ENCODE measurements around the gene C1QTNF5. TPM values are rescaled to one million over a fixed set of nuclear protein-coding genes. Genes with fewer than 3 reads are reported as not detected.

The C1QTNF5 gene
- polyA plus RNA-seq, 1 donor from 2014 or later: not detected

DNA sequence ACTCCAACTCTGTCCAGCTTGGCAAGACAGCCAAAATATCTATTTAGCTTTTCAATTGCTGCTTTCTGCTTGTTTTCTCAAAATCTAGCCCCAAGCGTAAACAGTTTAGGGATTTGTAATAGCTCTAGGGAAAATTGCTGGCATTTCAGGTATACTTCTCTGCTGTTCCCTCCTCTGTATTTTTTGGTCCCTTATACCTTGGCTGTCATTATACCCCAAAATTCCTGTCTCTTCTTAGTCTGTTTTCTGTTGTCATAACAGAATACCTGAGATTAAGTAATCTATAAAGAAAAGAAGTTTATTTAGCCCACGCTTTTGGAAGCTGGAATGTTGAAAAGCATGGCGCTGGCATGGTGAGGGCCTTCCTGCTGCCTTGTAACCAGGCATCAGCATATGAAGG lies 47.2 kb downstream of the C1QTNF5 start:
- Histone ChIP-seq H3K79me2 (replicated peaks; ENCODE audit: insufficient read depth, low read length) (no peaks in the 10 kb centered on the region), H3K4me3 (ENCODE audit: low read length) (no peak overlapping the region), H3K9ac (ENCODE audit: low read length) (no peak overlapping the region), H4K20me1 (ENCODE audit: insufficient read depth) (no peaks in the 10 kb centered on the region), H2AFZ (ENCODE audit: low read depth, low read length) (no peak overlapping the region), H3K27me3 (ENCODE audit: insufficient read depth, low read depth, low read length) (no peaks in the 10 kb centered on the region), H3K9me3 (ENCODE audit: low read length) (no peaks in the 10 kb centered on the region), H3K4me2 (ENCODE audit: low read length) (no peak overlapping the region), H3K27ac (ENCODE audit: low read length) (no peak overlapping the region), H3F3A (ENCODE audit: insufficient read depth, low read length, poor library complexity, severe bottlenecking) (no peaks in the 10 kb centered on the region), H3K9me2 (ENCODE audit: insufficient read depth, low read length) (no peaks in the 10 kb centered on the region), H3K36me3 (ENCODE audit: insufficient read depth, low read length) (no peaks in the 10 kb centered on the region)
- TF ChIP-seq, protein P1, sequence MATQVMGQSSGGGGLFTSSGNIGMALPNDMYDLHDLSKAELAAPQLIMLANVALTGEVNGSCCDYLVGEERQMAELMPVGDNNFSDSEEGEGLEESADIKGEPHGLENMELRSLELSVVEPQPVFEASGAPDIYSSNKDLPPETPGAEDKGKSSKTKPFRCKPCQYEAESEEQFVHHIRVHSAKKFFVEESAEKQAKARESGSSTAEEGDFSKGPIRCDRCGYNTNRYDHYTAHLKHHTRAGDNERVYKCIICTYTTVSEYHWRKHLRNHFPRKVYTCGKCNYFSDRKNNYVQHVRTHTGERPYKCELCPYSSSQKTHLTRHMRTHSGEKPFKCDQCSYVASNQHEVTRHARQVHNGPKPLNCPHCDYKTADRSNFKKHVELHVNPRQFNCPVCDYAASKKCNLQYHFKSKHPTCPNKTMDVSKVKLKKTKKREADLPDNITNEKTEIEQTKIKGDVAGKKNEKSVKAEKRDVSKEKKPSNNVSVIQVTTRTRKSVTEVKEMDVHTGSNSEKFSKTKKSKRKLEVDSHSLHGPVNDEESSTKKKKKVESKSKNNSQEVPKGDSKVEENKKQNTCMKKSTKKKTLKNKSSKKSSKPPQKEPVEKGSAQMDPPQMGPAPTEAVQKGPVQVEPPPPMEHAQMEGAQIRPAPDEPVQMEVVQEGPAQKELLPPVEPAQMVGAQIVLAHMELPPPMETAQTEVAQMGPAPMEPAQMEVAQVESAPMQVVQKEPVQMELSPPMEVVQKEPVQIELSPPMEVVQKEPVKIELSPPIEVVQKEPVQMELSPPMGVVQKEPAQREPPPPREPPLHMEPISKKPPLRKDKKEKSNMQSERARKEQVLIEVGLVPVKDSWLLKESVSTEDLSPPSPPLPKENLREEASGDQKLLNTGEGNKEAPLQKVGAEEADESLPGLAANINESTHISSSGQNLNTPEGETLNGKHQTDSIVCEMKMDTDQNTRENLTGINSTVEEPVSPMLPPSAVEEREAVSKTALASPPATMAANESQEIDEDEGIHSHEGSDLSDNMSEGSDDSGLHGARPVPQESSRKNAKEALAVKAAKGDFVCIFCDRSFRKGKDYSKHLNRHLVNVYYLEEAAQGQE (IDR thresholded peaks at IDR 0.05; ENCODE audit: borderline replicate concordance): no peak
- no peak for TF ChIP-seq MXI1 (conservative IDR thresholded peaks at IDR 0.05; ENCODE audit: poor library complexity, severe bottlenecking)
- no peak for TF ChIP-seq EP300 (conservative IDR thresholded peaks at IDR 0.05; ENCODE audit: poor library complexity, severe bottlenecking)
- no peak for TF ChIP-seq RAD21 (conservative IDR thresholded peaks at IDR 0.05)
- no peak for TF ChIP-seq EZH2 (IDR thresholded peaks at IDR 0.05; ENCODE audit: borderline replicate concordance, insufficient read depth, low read length, poor library complexity, severe bottlenecking)
- TF ChIP-seq SMC3 (conservative IDR thresholded peaks at IDR 0.05; ENCODE audit: poor library complexity): no peak
- TF ChIP-seq, protein P2, sequence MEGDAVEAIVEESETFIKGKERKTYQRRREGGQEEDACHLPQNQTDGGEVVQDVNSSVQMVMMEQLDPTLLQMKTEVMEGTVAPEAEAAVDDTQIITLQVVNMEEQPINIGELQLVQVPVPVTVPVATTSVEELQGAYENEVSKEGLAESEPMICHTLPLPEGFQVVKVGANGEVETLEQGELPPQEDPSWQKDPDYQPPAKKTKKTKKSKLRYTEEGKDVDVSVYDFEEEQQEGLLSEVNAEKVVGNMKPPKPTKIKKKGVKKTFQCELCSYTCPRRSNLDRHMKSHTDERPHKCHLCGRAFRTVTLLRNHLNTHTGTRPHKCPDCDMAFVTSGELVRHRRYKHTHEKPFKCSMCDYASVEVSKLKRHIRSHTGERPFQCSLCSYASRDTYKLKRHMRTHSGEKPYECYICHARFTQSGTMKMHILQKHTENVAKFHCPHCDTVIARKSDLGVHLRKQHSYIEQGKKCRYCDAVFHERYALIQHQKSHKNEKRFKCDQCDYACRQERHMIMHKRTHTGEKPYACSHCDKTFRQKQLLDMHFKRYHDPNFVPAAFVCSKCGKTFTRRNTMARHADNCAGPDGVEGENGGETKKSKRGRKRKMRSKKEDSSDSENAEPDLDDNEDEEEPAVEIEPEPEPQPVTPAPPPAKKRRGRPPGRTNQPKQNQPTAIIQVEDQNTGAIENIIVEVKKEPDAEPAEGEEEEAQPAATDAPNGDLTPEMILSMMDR (IDR thresholded peaks at IDR 0.05; ENCODE audit: poor library complexity, severe bottlenecking): no peak
- no peak for TF ChIP-seq POLR2AphosphoS5 (IDR thresholded peaks at IDR 0.05)
- TF ChIP-seq TAF1 (IDR thresholded peaks at IDR 0.05; ENCODE audit: low read depth): no peak

DNA sequence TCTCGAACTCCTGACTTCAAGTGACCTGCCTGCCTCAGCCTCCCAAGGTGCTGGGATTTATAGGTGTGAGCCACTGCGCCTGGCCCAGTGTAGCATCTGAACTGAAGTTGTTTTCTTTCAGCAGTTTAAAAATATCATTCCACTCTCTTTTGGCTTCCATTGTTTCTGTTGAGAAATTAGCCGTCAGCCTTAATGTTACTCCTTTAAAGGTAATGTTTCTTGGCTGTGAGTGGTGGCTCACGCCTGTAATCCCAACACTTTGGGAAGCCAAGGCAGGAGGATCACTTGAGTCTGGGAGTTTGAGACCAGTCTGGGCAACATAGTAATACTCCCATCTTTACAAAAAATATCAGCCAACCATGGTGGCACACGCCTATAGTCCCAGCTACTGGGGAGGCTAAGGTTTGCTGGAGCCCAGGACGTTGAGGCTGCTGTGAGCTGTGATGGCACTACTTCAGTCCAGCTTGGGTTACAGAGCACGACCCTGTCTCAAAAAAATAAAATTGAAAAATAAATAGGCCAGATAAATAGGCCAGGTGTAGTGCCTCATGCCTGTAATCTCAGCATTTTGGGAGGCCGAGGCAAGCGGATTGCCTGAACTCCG lies 49.7 kb downstream of the C1QTNF5 start:
- H3K4me3 ChIP-seq (ENCODE audit: low read length): no peak overlapping the region
- H3K27ac ChIP-seq (ENCODE audit: low read length): no peak overlapping the region
- no peaks in the 10 kb centered on the region for H3K36me3 ChIP-seq (ENCODE audit: insufficient read depth, low read length)
- H3K79me2 ChIP-seq (replicated peaks; ENCODE audit: insufficient read depth, low read length): no peaks in the 10 kb centered on the region
- H3K9ac ChIP-seq (ENCODE audit: low read length): no peak overlapping the region
- no peaks in the 10 kb centered on the region for H3K9me3 ChIP-seq (ENCODE audit: low read length)
- TF ChIP-seq, protein P1 (IDR thresholded peaks at IDR 0.05; ENCODE audit: borderline replicate concordance): no peak
- TF ChIP-seq EZH2 (IDR thresholded peaks at IDR 0.05; ENCODE audit: borderline replicate concordance, insufficient read depth, low read length, poor library complexity, severe bottlenecking): no peak
- TF ChIP-seq POLR2AphosphoS5 (IDR thresholded peaks at IDR 0.05): no peak
- TF ChIP-seq, protein P2 (IDR thresholded peaks at IDR 0.05; ENCODE audit: poor library complexity, severe bottlenecking): no peak
- no peak for TF ChIP-seq MXI1 (conservative IDR thresholded peaks at IDR 0.05; ENCODE audit: poor library complexity, severe bottlenecking)
- no peak for TF ChIP-seq RAD21 (conservative IDR thresholded peaks at IDR 0.05)
- no peak for TF ChIP-seq SMC3 (conservative IDR thresholded peaks at IDR 0.05; ENCODE audit: poor library complexity)
- no peak for TF ChIP-seq EP300 (conservative IDR thresholded peaks at IDR 0.05; ENCODE audit: poor library complexity, severe bottlenecking)
- no peak for TF ChIP-seq TAF1 (IDR thresholded peaks at IDR 0.05; ENCODE audit: low read depth)
- no peaks in the 10 kb centered on the region for H3F3A ChIP-seq (ENCODE audit: insufficient read depth, low read length, poor library complexity, severe bottlenecking)
- no peak overlapping the region for H3K4me2 ChIP-seq (ENCODE audit: low read length)
- H3K9me2 ChIP-seq (ENCODE audit: insufficient read depth, low read length): no peaks in the 10 kb centered on the region
- H3K27me3 ChIP-seq (ENCODE audit: insufficient read depth, low read depth, low read length): no peaks in the 10 kb centered on the region
- no peak overlapping the region for H2AFZ ChIP-seq (ENCODE audit: low read depth, low read length)
- no peaks in the 10 kb centered on the region for H4K20me1 ChIP-seq (ENCODE audit: insufficient read depth)
